GM12865 (cell line): Measurements from ENCODE around the gene RABGAP1L.
A peak's percentile ranks its signal among the peaks of the same experiment; 100 is the strongest.
"Not testable (repeated sequence)": the region's sequence is repeated elsewhere in the genome, so short reads cannot be mapped to it uniquely, and the experiment has no call there.

Experiments
- DNase-seq: peaks from one replicate; pipeline ENCODE4 v3.0.0; 2010; ENCODE audit warnings: low read depth
- H3K4me3 ChIP-seq: 2 replicates; pipeline ENCODE4 v1.5.1; 2011; ENCODE audit warnings: mild to moderate bottlenecking, low read depth, low read length, control low read depth
- CTCF ChIP-seq: IDR thresholded peaks from 2 replicates; pipeline ENCODE4 v1.5.1; 2011; ENCODE audit warnings: low read length, control low read depth, low read depth, inconsistent platforms; ENCODE audit not compliant: insufficient read depth; ENCODE audit errors: missing control alignments

The RABGAP1L gene

GRCh38 chr1:174800216-174800851, 641.0 kb downstream of the RABGAP1L start:
- TF ChIP-seq CTCF = no peak
- H3K4me3 ChIP-seq = peak overlapping the region; percentile 57

GRCh38 chr1:174800876-174801275, 641.6 kb downstream of the RABGAP1L start:
- no peak for DNase-seq
- peak overlapping the region; percentile 57; the same call in 1 of the 2 replicates for H3K4me3 ChIP-seq
- no peak for TF ChIP-seq CTCF

More at GRCh38 chr1:174800216-174800851, 641.0 kb downstream of the RABGAP1L start:
- no peak for DNase-seq

- TF ChIP-seq CTCF = no peak
- peak; percentile 21 for DNase-seq
- H3K4me3 ChIP-seq = no peak overlapping the region
Measured at GRCh38 chr1:174809755-174810280, 650.5 kb downstream of the RABGAP1L start.

GRCh38 chr1:174812016-174812415, 652.7 kb downstream of the RABGAP1L start:
- DNase-seq = no peak
- no peak overlapping the region for H3K4me3 ChIP-seq
- TF ChIP-seq CTCF = no peak

- DNase-seq = no peak
- TF ChIP-seq CTCF = no peak
- H3K4me3 ChIP-seq = no peak overlapping the region
Measured at GRCh38 chr1:174812656-174813055, 653.3 kb downstream of the RABGAP1L start.

- peak; percentile 46 for DNase-seq
- TF ChIP-seq CTCF = no peak
- H3K4me3 ChIP-seq = no peak overlapping the region
Measured at GRCh38 chr1:174815036-174815435, 655.7 kb downstream of the RABGAP1L start.

GRCh38 chr1:174815474-174815908, 656.2 kb downstream of the RABGAP1L start:
- H3K4me3 ChIP-seq = peak overlapping the region; percentile 30; the same call in 1 of the 2 replicates
- DNase-seq = peak; percentile 40
- no peak for TF ChIP-seq CTCF

GRCh38 chr1:174816621-174817020, 657.3 kb downstream of the RABGAP1L start:
- H3K4me3 ChIP-seq, DNase-seq: not testable (repeated sequence)
